AG04450 (cell line): ENCODE data around the gene DSCAML1. TPM values are rescaled to one million over a fixed set of nuclear protein-coding genes. Genes with fewer than 3 reads are reported as not detected.

Source experiments
- CTCF ChIA-PET: fragments of 300-600, 350-600 bp; formaldehyde crosslinking; extraction: SDS; loops from one replicate; lab custom pipeline; 2022; ENCODE audit warnings: antibody characterized with exemption, inconsistent platforms; lab: Charles Lee
- POLR2A ChIA-PET: fragments of 350-600 bp; formaldehyde crosslinking; extraction: SDS; loops from one replicate; lab custom pipeline; 2021; ENCODE audit warnings: antibody characterized with exemption, inconsistent platforms; lab: Yijun Ruan, JAX
- DNase-seq: peaks from one replicate; pipeline ENCODE4 v3.0.0-alpha.2; 2011; ENCODE audit warnings: low read depth, low spot score
- H3K27ac ChIP-seq: one replicate; pipeline ENCODE4 v1.5.1; 2012; ENCODE audit warnings: low read depth, low read length, control low read depth
- H3K27me3 ChIP-seq: one replicate; pipeline ENCODE4 v1.6.0; 2012; ENCODE audit warnings: low read length; ENCODE audit not compliant: control insufficient read depth, insufficient read depth
- H3K4me3 ChIP-seq: 2 replicates; pipeline ENCODE4 v1.5.1; 2011; ENCODE audit warnings: mild to moderate bottlenecking, low read depth, low read length, control low read depth
- H3K9me3 ChIP-seq: 2 replicates; pipeline ENCODE4 v1.5.1; 2012; ENCODE audit warnings: low read length; ENCODE audit not compliant: control insufficient read depth, insufficient read depth
- CTCF ChIP-seq: IDR thresholded peaks from 2 replicates; pipeline ENCODE4 v1.5.1; 2011; ENCODE audit warnings: low read depth, low read length, control low read depth, inconsistent platforms
- polyA plus RNA-seq: library from polyadenylated mRNA; depleted of rRNA; stranded (reverse); fragments of >200 nt; gene quantifications from 2 replicates; pipeline ENCODE4 v1.2.3, GENCODE V29; 2011

Gene DSCAML1
- polyA plus RNA-seq, 1 experiment: not detected

GRCh38 chr11:117663821-117664220 lies 133.2 kb downstream of the DSCAML1 start:
- H3K4me3 ChIP-seq: no peak overlapping the region
- no peak for TF ChIP-seq CTCF
- H3K27ac ChIP-seq: no peak overlapping the region
- H3K9me3 ChIP-seq: no peaks in the 10 kb centered on the region
- CTCF ChIA-PET: no interaction called here
- DNase-seq: no peak
- H3K27me3 ChIP-seq: peaks cover 11% of the 10 kb centered on the region
- POLR2A ChIA-PET: no interaction called here

- CTCF ChIA-PET: no interaction called here
- no peak for TF ChIP-seq CTCF
- no peak for DNase-seq
- POLR2A ChIA-PET: no interaction called here
- Histone ChIP-seq H3K4me3 (no peak overlapping the region), H3K27me3 (peaks cover 9% of the 10 kb centered on the region), H3K9me3 (no peaks in the 10 kb centered on the region), H3K27ac (no peak overlapping the region)
Measured at GRCh38 chr11:117663414-117663813, 133.6 kb downstream of the DSCAML1 start.

- Histone ChIP-seq H3K9me3 (no peaks in the 10 kb centered on the region), H3K27me3 (peaks cover 9% of the 10 kb centered on the region), H3K4me3 (no peak overlapping the region), H3K27ac (no peak overlapping the region)
- CTCF ChIA-PET: no interaction called here
- DNase-seq: no peak
- POLR2A ChIA-PET: no interaction called here
- TF ChIP-seq CTCF: no peak
Measured at GRCh38 chr11:117662671-117663269, 134.2 kb downstream of the DSCAML1 start.

GRCh38 chr11:117662255-117662654 lies 134.8 kb downstream of the DSCAML1 start:
- CTCF ChIA-PET: no interaction called here
- Histone ChIP-seq H3K4me3 (no peak overlapping the region), H3K27ac (no peak overlapping the region), H3K9me3 (no peaks in the 10 kb centered on the region), H3K27me3 (peaks cover 10% of the 10 kb centered on the region)
- POLR2A ChIA-PET: no interaction called here
- TF ChIP-seq CTCF: no peak
- DNase-seq: no peak

GRCh38 chr11:117658809-117659208 lies 138.2 kb downstream of the DSCAML1 start:
- Histone ChIP-seq H3K27me3 (peaks cover 11% of the 10 kb centered on the region), H3K27ac (no peak overlapping the region), H3K4me3 (no peak overlapping the region), H3K9me3 (no peaks in the 10 kb centered on the region)
- TF ChIP-seq CTCF: no peak
- POLR2A ChIA-PET: no interaction called here
- CTCF ChIA-PET: no interaction called here
- DNase-seq: no peak
